GM12875 (cell line): Measurements from ENCODE around the gene KIF21B.

Source experiments
- H3K4me3 ChIP-seq: one replicate; pipeline ENCODE4 v1.5.1; 2011; ENCODE audit warnings: low read depth, low read length, control low read depth
- TF ChIP-seq, protein P1 (sequence below): IDR thresholded peaks from 2 replicates; pipeline ENCODE4 v1.5.1; 2011; ENCODE audit warnings: low read depth, mild to moderate bottlenecking, control low read depth, inconsistent platforms, low read length, moderate library complexity, borderline replicate concordance; ENCODE audit not compliant: insufficient read depth

KIF21B gene

DNA sequence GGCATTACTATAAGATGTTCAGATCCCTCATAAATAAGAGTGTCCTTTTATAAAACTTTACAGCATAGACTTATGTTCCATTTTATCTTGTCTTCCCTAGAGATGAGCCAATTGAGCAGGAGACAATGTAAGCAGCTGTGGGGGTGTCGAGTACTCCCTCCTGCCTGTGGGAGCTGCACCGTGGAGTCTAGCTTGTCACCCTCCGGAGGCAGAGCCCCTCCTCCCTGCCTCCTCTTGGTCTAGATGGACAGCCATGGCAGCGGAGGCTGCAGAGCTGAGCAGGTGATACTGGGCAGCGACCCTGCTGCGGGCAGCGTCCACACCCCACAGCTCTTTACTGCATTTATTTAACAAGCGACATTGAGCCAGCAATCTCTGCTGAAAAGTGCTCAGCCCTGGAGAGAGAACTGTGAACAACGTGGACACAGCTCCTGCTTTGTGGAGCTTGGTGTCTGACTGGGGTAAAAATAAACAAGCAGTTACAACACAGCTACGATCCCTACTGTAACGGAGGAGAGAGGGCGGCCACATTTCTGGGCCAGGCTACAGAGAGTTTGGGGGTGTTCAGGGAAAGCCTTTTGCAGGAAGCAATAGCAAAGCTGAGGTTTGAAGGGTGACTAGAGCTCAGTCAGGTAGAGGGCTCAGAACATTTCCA, 12.8 kb upstream of the KIF21B start:
- no peak overlapping the region for H3K4me3 ChIP-seq
- TF ChIP-seq, protein P1, sequence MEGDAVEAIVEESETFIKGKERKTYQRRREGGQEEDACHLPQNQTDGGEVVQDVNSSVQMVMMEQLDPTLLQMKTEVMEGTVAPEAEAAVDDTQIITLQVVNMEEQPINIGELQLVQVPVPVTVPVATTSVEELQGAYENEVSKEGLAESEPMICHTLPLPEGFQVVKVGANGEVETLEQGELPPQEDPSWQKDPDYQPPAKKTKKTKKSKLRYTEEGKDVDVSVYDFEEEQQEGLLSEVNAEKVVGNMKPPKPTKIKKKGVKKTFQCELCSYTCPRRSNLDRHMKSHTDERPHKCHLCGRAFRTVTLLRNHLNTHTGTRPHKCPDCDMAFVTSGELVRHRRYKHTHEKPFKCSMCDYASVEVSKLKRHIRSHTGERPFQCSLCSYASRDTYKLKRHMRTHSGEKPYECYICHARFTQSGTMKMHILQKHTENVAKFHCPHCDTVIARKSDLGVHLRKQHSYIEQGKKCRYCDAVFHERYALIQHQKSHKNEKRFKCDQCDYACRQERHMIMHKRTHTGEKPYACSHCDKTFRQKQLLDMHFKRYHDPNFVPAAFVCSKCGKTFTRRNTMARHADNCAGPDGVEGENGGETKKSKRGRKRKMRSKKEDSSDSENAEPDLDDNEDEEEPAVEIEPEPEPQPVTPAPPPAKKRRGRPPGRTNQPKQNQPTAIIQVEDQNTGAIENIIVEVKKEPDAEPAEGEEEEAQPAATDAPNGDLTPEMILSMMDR, result no peak

DNA sequence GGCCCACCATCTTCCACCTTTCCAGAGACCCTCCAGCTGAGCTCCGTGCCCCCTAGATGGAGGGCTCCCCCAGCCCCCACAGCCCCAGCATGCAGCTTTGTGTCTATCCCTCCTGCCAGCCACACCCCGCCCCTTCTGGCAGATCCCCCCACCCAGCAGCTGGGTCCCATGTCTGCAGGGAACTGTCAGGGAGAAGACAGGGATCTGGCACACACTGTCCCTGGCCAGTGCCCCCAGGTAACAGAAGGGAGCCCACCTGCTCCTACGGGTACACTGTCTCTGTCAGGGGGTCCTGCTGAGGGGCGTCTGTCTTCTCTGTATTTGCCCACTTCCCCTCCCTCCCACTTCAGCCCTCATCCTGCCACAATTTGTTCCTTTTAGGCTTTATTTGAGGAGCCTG, 11.2 kb upstream of the KIF21B start:
- TF ChIP-seq, protein P1, result no peak
- no peak overlapping the region for H3K4me3 ChIP-seq

DNA sequence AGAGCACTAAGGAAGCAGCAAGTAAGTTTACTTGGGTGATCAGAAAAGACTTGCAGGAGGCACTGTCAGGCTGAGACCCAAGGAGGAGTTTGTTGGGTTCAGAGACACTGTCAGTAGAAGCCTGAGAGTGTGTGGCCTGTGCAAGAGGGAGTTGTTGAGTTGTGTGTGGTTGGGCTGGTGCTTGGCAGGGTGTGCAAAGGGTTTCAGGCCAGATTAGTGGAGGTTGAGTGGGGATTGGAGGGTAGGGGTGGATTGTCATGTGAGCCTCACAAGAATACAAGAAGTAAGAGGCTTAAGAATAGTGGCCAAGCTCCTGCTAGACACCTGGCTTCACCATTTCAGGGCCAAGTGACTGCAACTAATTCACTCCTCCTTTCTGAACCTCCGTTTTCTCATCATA, 8.9 kb upstream of the KIF21B start:
- no peak overlapping the region for H3K4me3 ChIP-seq
- TF ChIP-seq, protein P1, result no peak

DNA sequence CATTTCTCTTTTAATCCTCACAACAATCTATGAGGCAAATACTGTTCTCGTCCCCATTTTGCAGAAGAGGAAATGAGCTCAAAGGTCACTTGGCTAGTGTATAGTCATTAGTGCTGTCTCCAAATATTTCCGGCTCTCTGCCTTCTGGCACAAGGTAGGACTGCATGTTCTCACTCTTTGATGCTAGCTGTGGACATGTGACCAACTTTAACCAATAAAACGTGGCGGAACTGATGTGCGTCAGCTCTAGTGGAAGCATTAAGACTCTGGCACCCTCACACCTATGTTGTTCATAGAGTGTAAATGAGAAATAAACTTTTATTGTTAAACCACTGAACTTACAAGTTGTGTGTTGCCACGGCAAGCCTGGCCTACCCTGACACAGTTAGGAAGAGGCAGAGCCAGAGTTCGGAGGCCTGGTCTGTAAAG, 5.0 kb upstream of the KIF21B start:
- no peak overlapping the region for H3K4me3 ChIP-seq
- TF ChIP-seq, protein P1, result no peak

DNA sequence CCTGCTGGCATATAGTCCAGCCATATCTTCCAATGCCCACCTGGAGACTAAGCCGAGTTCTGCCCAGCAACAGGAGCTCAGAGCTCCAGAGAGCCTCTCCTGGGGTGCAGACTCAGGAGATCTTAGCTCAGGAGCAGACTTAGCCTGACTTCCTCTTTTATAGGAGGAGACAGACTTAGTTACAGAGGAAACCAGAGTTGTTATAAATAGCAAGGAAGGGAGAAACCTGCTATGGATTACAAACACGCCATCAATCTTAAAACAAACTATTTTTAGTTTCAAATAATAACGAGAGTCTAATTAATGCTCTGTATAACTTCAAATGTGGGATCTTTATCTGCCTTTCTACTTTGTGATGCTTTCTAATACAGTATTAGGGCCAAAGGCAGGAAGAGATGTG, 3.3 kb upstream of the KIF21B start:
- TF ChIP-seq, protein P1, result no peak
- peak overlapping the region; percentile 17 for H3K4me3 ChIP-seq

DNA sequence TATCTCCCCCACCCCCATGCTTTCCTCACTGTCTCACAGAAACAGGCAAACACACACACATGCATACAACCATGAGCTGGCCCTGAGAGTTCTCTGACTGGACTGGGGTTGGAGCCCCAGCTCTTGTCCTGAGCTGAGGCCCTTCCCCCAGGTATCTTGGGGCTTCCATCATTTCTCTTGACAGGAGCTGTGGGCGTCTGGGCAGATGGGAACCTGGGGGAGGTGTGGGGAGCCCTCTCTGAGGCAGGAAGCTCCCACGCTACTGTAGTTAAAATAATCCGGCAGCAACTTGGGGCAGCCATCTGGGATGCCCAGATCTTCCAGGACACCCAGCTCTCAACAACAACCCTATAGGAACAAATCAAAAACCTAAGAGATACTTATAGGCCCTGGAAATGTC, 2.7 kb upstream of the KIF21B start:
- H3K4me3 ChIP-seq, result no peak overlapping the region
- TF ChIP-seq, protein P1, result no peak

DNA sequence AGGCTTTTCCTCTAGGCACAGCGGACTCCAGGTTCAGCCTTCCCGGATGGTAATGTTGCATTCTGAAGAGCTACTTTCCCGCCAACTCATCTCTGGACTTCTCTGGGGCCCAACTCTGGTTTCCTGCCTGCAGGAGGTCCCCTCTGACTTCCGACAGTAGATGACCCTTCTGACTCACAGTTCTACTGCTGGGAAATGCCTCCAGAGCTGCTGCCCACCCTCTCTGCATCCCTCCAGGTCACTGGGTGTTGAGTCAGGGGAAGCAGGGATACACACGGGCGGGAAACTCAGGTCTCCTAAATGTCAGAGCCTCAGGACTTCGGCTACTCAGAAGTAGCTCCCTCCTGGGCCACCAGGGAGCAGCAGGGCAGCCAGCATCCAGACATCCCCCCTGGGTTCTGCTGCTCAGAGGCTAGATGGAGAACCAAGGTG, 2.1 kb upstream of the KIF21B start:
- peak overlapping the region; percentile 38 for H3K4me3 ChIP-seq
- TF ChIP-seq, protein P1, result peak; percentile 51
